Cardiac muscle cell (in vitro differentiated cells and primary cell): ENCODE measurements around the gene VTCN1. TPM values are rescaled to one million over a fixed set of nuclear protein-coding genes. Genes with fewer than 3 reads are reported as not detected.

Experiments
- DNase-seq, 2 donors: peaks; one replicate each; pipeline versions ENCODE4 v3.0.0 to v3.0.0-alpha.2; 2010 to 2017; ENCODE audit warnings: low read depth in 1 of 2, low spot score in 1 of 2
- H3K27ac ChIP-seq: fragments of 200-600 bp; sonication (generic); 2 replicates; pipeline ENCODE4 v1.5.1; 2016
- H3K27me3 ChIP-seq: fragments of 200-600 bp; sonication (generic); 2 replicates; pipeline ENCODE4 v1.6.0; 2016; ENCODE audit warnings: control low read depth
- H3K36me3 ChIP-seq: fragments of 200-600 bp; sonication (generic); 2 replicates; pipeline ENCODE4 v1.5.1; 2016; ENCODE audit warnings: control low read depth
- H3K4me1 ChIP-seq: fragments of 200-600 bp; sonication (generic); 2 replicates; pipeline ENCODE4 v1.8.1; 2017; ENCODE audit warnings: low read depth, mild to moderate bottlenecking, mixed run types
- H3K4me3 ChIP-seq: fragments of 200-600 bp; sonication (generic); 2 replicates; pipeline ENCODE4 v1.5.1; 2016; ENCODE audit warnings: mild to moderate bottlenecking
- H3K9me3 ChIP-seq: fragments of 200-600 bp; sonication (generic); 2 replicates; pipeline ENCODE4 v1.5.1; 2017; ENCODE audit warnings: low read depth, mild to moderate bottlenecking, control low read depth
- polyA plus RNA-seq: library from polyadenylated mRNA; unstranded; fragments of >200 nt; fragmentation: Nextera tagmentation; extraction: Ambion mirVana; gene quantifications from 2 replicates; pipeline ENCODE4 v1.2.1, GENCODE V29; 2016
- total RNA-seq: library from RNA; depleted of rRNA; stranded (reverse); fragments of >200 nt; gene quantifications from 2 replicates; pipeline ENCODE4 v1.2.3, GENCODE V29; 2016
- TF ChIP-seq, protein P1 (sequence below): IDR thresholded peaks from 2 replicates; pipeline ENCODE4 v1.5.1; 2012; ENCODE audit warnings: low read depth, mild to moderate bottlenecking, low read length

VTCN1 gene
- total and polyA plus RNA-seq, 2 experiments from 2014 or later: 0.70 TPM; not detected in 1

DNA sequence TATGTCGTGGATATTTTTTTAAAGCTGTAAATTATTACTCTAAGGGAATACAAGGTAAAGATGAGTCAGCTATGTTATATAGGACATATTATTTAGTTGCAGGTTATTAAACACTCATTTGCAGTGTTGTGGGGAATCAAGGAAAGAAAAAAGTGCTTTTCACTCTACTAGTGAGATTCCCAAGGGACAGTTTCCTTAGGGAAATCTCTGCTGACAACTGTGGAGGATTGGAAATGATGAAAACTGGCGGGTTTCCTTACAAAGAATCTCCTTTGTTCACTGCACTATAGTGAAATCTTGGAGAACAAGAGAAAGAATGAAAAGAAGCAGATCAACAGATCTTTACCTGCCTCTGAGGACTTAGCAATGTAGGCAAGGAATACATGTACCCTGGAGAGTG, 64.7 kb downstream of the VTCN1 start:
- no peak overlapping the region for H3K4me3 ChIP-seq
- DNase-seq: no peak
- peaks cover 26% of the 10 kb centered on the region for H3K4me1 ChIP-seq
- H3K36me3 ChIP-seq: no peaks in the 10 kb centered on the region
- TF ChIP-seq, protein P1, sequence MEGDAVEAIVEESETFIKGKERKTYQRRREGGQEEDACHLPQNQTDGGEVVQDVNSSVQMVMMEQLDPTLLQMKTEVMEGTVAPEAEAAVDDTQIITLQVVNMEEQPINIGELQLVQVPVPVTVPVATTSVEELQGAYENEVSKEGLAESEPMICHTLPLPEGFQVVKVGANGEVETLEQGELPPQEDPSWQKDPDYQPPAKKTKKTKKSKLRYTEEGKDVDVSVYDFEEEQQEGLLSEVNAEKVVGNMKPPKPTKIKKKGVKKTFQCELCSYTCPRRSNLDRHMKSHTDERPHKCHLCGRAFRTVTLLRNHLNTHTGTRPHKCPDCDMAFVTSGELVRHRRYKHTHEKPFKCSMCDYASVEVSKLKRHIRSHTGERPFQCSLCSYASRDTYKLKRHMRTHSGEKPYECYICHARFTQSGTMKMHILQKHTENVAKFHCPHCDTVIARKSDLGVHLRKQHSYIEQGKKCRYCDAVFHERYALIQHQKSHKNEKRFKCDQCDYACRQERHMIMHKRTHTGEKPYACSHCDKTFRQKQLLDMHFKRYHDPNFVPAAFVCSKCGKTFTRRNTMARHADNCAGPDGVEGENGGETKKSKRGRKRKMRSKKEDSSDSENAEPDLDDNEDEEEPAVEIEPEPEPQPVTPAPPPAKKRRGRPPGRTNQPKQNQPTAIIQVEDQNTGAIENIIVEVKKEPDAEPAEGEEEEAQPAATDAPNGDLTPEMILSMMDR: no peak
- H3K9me3 ChIP-seq: no peaks in the 10 kb centered on the region
- H3K27me3 ChIP-seq: no peaks in the 10 kb centered on the region
- no peak overlapping the region for H3K27ac ChIP-seq

DNA sequence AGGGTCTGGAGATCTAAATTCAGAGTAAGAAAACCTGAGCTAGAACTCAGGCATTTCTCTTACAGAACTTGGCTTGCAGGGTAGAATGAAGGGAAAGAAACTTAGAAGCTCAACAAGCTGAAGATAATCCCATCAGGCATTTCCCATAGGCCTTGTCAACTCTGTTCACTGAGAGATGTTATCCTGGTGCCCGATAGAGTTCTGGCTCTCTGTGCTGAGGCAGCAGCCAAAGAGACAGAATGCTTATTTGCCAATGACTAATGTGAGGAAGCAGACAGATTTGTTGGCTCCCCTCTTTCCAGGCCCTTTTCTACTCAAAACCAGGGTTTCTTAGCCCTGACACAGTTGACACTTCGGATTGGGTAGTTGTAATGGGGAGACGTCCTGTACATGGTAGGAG, 66.9 kb downstream of the VTCN1 start:
- Histone ChIP-seq H3K27ac (no peak overlapping the region), H3K4me3 (no peak overlapping the region), H3K27me3 (no peaks in the 10 kb centered on the region), H3K4me1 (peaks cover 28% of the 10 kb centered on the region), H3K9me3 (no peaks in the 10 kb centered on the region), H3K36me3 (no peaks in the 10 kb centered on the region)
- no peak for DNase-seq
- TF ChIP-seq, protein P1: no peak

DNA sequence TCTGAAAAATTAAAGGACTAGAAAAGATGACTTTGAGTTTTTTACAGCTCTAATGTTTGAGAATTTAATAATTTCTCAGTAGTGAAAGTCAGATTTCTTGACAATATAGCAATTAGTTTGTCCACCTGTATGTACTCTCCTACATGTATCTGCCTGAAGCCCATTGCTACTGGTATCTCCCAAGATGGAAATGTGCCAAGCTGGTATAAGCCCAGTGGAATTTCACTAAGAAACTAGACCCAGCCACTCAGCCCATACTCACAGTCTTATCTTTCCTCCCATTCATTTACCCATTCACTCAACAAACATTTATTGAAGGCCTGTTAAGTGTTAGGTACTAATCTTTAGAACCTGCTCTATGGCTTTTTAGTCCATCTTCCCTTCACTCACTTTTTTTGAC, 67.6 kb downstream of the VTCN1 start:
- Histone ChIP-seq H3K27ac (no peak overlapping the region), H3K27me3 (no peaks in the 10 kb centered on the region), H3K4me3 (no peak overlapping the region), H3K36me3 (no peaks in the 10 kb centered on the region), H3K4me1 (peaks cover 28% of the 10 kb centered on the region), H3K9me3 (no peaks in the 10 kb centered on the region)
- TF ChIP-seq, protein P1: no peak
- no peak for DNase-seq

DNA sequence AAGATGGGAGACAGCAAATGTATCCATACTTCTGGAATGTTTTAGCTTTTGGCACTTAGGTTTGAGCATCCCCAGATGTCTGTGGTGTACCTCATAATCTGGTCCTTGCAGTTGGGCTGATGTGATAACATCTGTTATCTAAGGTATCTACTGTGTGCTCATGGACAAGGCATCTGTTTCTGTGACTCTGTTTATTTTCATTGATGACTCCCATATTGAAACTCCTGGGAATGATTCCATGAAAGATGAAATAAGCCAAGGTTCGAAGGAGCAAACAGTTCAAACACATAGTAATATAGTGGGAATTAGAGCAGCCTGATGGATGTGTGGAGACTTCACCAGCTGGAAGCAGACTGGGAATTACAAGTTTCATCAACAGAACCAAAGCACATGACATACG, 68.5 kb downstream of the VTCN1 start:
- peaks cover 21% of the 10 kb centered on the region for H3K4me1 ChIP-seq
- no peaks in the 10 kb centered on the region for H3K36me3 ChIP-seq
- no peaks in the 10 kb centered on the region for H3K9me3 ChIP-seq
- TF ChIP-seq, protein P1: no peak
- no peaks in the 10 kb centered on the region for H3K27me3 ChIP-seq
- H3K27ac ChIP-seq: no peak overlapping the region
- no peak for DNase-seq
- H3K4me3 ChIP-seq: no peak overlapping the region

DNA sequence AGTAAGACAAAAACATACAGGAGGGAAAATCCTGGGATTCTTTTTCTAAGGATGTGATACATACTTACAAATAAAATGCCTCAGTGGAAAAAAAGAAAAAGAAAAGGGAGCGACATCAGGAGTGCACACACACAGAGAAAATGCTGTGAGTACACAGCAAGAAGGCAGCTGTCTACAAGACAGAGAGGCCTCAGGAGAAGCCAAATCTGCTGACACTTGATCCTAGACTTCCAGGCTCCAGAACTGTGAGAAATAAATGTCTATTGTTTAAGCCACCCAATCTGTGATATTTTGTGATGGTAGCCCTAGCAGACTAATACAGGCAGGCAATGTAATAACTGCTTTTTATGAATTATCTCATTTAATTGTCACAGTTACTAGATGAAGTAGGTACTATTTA, 72.2 kb downstream of the VTCN1 start:
- Histone ChIP-seq H3K9me3 (no peaks in the 10 kb centered on the region), H3K36me3 (no peaks in the 10 kb centered on the region), H3K27me3 (no peaks in the 10 kb centered on the region), H3K4me3 (no peak overlapping the region), H3K27ac (no peak overlapping the region), H3K4me1 (peaks cover 15% of the 10 kb centered on the region)
- TF ChIP-seq, protein P1: no peak
- no peak for DNase-seq

DNA sequence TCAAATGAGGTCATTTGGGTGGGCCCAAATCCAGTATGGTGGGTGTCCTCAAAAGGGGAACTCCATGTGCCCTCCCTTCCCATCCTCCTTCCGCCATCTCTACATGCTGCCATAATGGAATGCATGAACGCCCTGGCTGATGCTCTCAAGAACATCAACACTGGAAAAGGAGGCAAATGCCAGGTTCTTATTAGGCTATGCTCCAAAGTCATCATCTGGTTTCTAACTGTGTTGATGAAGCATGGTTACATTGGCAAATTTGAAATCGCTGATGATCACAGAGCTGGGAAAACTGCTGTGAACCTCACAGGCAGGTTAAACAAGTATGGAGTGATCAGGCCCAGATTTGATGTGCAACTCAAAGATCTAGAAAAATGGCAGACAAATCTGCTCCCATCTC, 72.6 kb downstream of the VTCN1 start:
- Histone ChIP-seq H3K36me3 (no peaks in the 10 kb centered on the region), H3K9me3 (no peaks in the 10 kb centered on the region), H3K27ac (no peak overlapping the region), H3K4me3 (no peak overlapping the region), H3K4me1 (peaks cover 15% of the 10 kb centered on the region), H3K27me3 (no peaks in the 10 kb centered on the region)
- TF ChIP-seq, protein P1: no peak
- no peak for DNase-seq
